Activated naive CD4-positive, alpha-beta T cell treated with anti-CD3 and anti-CD28 coated beads, Interleukin-2, amount 10 ng/mL, durations not matched to agents 7 days and 5 days (primary cell): ENCODE measurements around the gene VWA3B.

Experiments used
- CTCF ChIA-PET: fragments of 350-600 bp; sonication (Branson Sonifier 250); formaldehyde crosslinking; loops from one replicate; lab custom pipeline; 2021; ENCODE audit warnings: antibody characterized with exemption; lab: Charles Lee
- DNase-seq: peaks from one replicate; pipeline ENCODE4 v3.0.0-alpha.2; 2020
- H3K27ac Mint-ChIP-seq: one replicate; pipeline ENCODE4 v1.8.0; 2021; ENCODE audit warnings: mild to moderate bottlenecking, moderate library complexity, mixed read lengths
- H3K27me3 Mint-ChIP-seq: one replicate; pipeline ENCODE4 v1.8.0; 2021; ENCODE audit warnings: mild to moderate bottlenecking, mixed read lengths
- H3K36me3 Mint-ChIP-seq: one replicate; pipeline ENCODE4 v1.8.0; 2021; ENCODE audit warnings: mixed read lengths
- H3K4me1 Mint-ChIP-seq: one replicate; pipeline ENCODE4 v1.8.0; 2021; ENCODE audit warnings: mixed read lengths
- H3K4me3 Mint-ChIP-seq: one replicate; pipeline ENCODE4 v1.8.0; 2021; ENCODE audit warnings: mild to moderate bottlenecking, moderate library complexity, mixed read lengths
- H3K9me3 Mint-ChIP-seq: one replicate; pipeline ENCODE4 v1.8.0; 2021; ENCODE audit warnings: mixed read lengths

The VWA3B gene

GRCh38 chr2:98280376-98281102 lies 193.6 kb downstream of the VWA3B start:
- CTCF ChIA-PET: no interaction called here
- peaks cover 30% of the 10 kb centered on the region for H3K27me3 Mint-ChIP-seq
- no peaks in the 10 kb centered on the region for H3K9me3 Mint-ChIP-seq
- H3K4me1 Mint-ChIP-seq: no peaks in the 10 kb centered on the region
- DNase-seq: no peak
- no peak overlapping the region for H3K27ac Mint-ChIP-seq
- H3K4me3 Mint-ChIP-seq: no peak overlapping the region
- H3K36me3 Mint-ChIP-seq: no peaks in the 10 kb centered on the region

GRCh38 chr2:98281607-98282006 lies 194.6 kb downstream of the VWA3B start:
- Mint-ChIP-seq H3K9me3 (no peaks in the 10 kb centered on the region), H3K27me3 (peaks cover 30% of the 10 kb centered on the region), H3K4me1 (no peaks in the 10 kb centered on the region), H3K4me3 (no peak overlapping the region), H3K27ac (no peak overlapping the region), H3K36me3 (no peaks in the 10 kb centered on the region)
- CTCF ChIA-PET: interaction anchor here (0.6 kb wide), 1 partner anchor 12 kb away, joined by 3 read pairs; no protein-coding TSS in a partner anchor
- DNase-seq: no peak

GRCh38 chr2:98282109-98282508 lies 195.1 kb downstream of the VWA3B start:
- CTCF ChIA-PET: interaction anchor here (0.6 kb wide), 1 partner anchor 13 kb away, joined by 3 read pairs; no protein-coding TSS in a partner anchor
- H3K4me1 Mint-ChIP-seq: no peaks in the 10 kb centered on the region
- H3K27ac Mint-ChIP-seq: no peak overlapping the region
- no peaks in the 10 kb centered on the region for H3K9me3 Mint-ChIP-seq
- no peaks in the 10 kb centered on the region for H3K36me3 Mint-ChIP-seq
- no peak overlapping the region for H3K4me3 Mint-ChIP-seq
- DNase-seq: no peak
- H3K27me3 Mint-ChIP-seq: peaks cover 30% of the 10 kb centered on the region

- CTCF ChIA-PET: no interaction called here
- no peaks in the 10 kb centered on the region for H3K4me1 Mint-ChIP-seq
- H3K27me3 Mint-ChIP-seq: peaks cover 19% of the 10 kb centered on the region
- no peaks in the 10 kb centered on the region for H3K36me3 Mint-ChIP-seq
- DNase-seq: no peak
- H3K4me3 Mint-ChIP-seq: no peak overlapping the region
- peaks cover 17% of the 10 kb centered on the region for H3K9me3 Mint-ChIP-seq
- no peak overlapping the region for H3K27ac Mint-ChIP-seq
These were observed 206.1 kb downstream of the VWA3B start for GRCh38 chr2:98293030-98293429.

GRCh38 chr2:98293931-98294687 lies 207.1 kb downstream of the VWA3B start:
- no peak for DNase-seq
- Mint-ChIP-seq H3K4me1 (no peaks in the 10 kb centered on the region), H3K27me3 (peaks cover 23% of the 10 kb centered on the region), H3K27ac (no peak overlapping the region), H3K4me3 (no peak overlapping the region), H3K36me3 (no peaks in the 10 kb centered on the region), H3K9me3 (peaks cover 17% of the 10 kb centered on the region)
- CTCF ChIA-PET: no interaction called here

GRCh38 chr2:98294711-98295110 lies 207.7 kb downstream of the VWA3B start:
- no peak overlapping the region for H3K27ac Mint-ChIP-seq
- H3K9me3 Mint-ChIP-seq: peaks cover 15% of the 10 kb centered on the region
- CTCF ChIA-PET: no interaction called here
- H3K27me3 Mint-ChIP-seq: peaks cover 29% of the 10 kb centered on the region
- no peaks in the 10 kb centered on the region for H3K36me3 Mint-ChIP-seq
- DNase-seq: no peak
- no peaks in the 10 kb centered on the region for H3K4me1 Mint-ChIP-seq
- H3K4me3 Mint-ChIP-seq: no peak overlapping the region

GRCh38 chr2:98295275-98295674 lies 208.3 kb downstream of the VWA3B start:
- no peak for DNase-seq
- Mint-ChIP-seq H3K9me3 (peaks cover 10% of the 10 kb centered on the region), H3K27ac (no peak overlapping the region), H3K4me3 (no peak overlapping the region), H3K36me3 (no peaks in the 10 kb centered on the region), H3K4me1 (no peaks in the 10 kb centered on the region), H3K27me3 (peaks cover 31% of the 10 kb centered on the region)
- CTCF ChIA-PET: no interaction called here

- H3K4me3 Mint-ChIP-seq: no peak overlapping the region
- H3K27ac Mint-ChIP-seq: no peak overlapping the region
- no peak for DNase-seq
- peaks cover 36% of the 10 kb centered on the region for H3K27me3 Mint-ChIP-seq
- H3K36me3 Mint-ChIP-seq: no peaks in the 10 kb centered on the region
- no peaks in the 10 kb centered on the region for H3K4me1 Mint-ChIP-seq
- peaks cover 8% of the 10 kb centered on the region for H3K9me3 Mint-ChIP-seq
- CTCF ChIA-PET: no interaction called here
These were observed 208.9 kb downstream of the VWA3B start for GRCh38 chr2:98295721-98296414.

- CTCF ChIA-PET: no interaction called here
- H3K9me3 Mint-ChIP-seq: peaks cover 3% of the 10 kb centered on the region
- H3K27me3 Mint-ChIP-seq: peaks cover 37% of the 10 kb centered on the region
These were observed 209.5 kb downstream of the VWA3B start for GRCh38 chr2:98296440-98296839.

GRCh38 chr2:98297817-98298682 lies 211.1 kb downstream of the VWA3B start:
- H3K36me3 Mint-ChIP-seq: no peaks in the 10 kb centered on the region
- peaks cover 40% of the 10 kb centered on the region for H3K27me3 Mint-ChIP-seq
- H3K27ac Mint-ChIP-seq: no peak overlapping the region
- no peaks in the 10 kb centered on the region for H3K4me1 Mint-ChIP-seq
- no peak for DNase-seq
- no peak overlapping the region for H3K4me3 Mint-ChIP-seq
- CTCF ChIA-PET: no interaction called here
- no peaks in the 10 kb centered on the region for H3K9me3 Mint-ChIP-seq

More at GRCh38 chr2:98296440-98296839, 209.5 kb downstream of the VWA3B start:
- Mint-ChIP-seq H3K4me3 (no peak overlapping the region), H3K36me3 (no peaks in the 10 kb centered on the region), H3K4me1 (no peaks in the 10 kb centered on the region), H3K27ac (no peak overlapping the region)
- no peak for DNase-seq

GRCh38 chr2:98298683-98299164 lies 211.8 kb downstream of the VWA3B start:
- no peaks in the 10 kb centered on the region for H3K4me1 Mint-ChIP-seq
- H3K4me3 Mint-ChIP-seq: no peak overlapping the region
- no peak overlapping the region for H3K27ac Mint-ChIP-seq
- DNase-seq: no peak
- no peaks in the 10 kb centered on the region for H3K9me3 Mint-ChIP-seq
- no peaks in the 10 kb centered on the region for H3K36me3 Mint-ChIP-seq
- H3K27me3 Mint-ChIP-seq: peaks cover 40% of the 10 kb centered on the region
- CTCF ChIA-PET: no interaction called here

GRCh38 chr2:98299211-98299905 lies 212.4 kb downstream of the VWA3B start:
- Mint-ChIP-seq H3K36me3 (no peaks in the 10 kb centered on the region), H3K27me3 (peaks cover 38% of the 10 kb centered on the region), H3K27ac (no peak overlapping the region), H3K4me3 (no peak overlapping the region), H3K9me3 (no peaks in the 10 kb centered on the region), H3K4me1 (no peaks in the 10 kb centered on the region)
- DNase-seq: no peak
- CTCF ChIA-PET: no interaction called here

GRCh38 chr2:98300141-98300874 lies 213.3 kb downstream of the VWA3B start:
- no peak overlapping the region for H3K27ac Mint-ChIP-seq
- H3K9me3 Mint-ChIP-seq: no peaks in the 10 kb centered on the region
- H3K4me3 Mint-ChIP-seq: no peak overlapping the region
- CTCF ChIA-PET: no interaction called here
- no peaks in the 10 kb centered on the region for H3K36me3 Mint-ChIP-seq
- no peaks in the 10 kb centered on the region for H3K4me1 Mint-ChIP-seq
- peaks cover 34% of the 10 kb centered on the region for H3K27me3 Mint-ChIP-seq
- no peak for DNase-seq
